ENCODE data around the gene COL5A1. TPM values are rescaled to one million over a fixed set of nuclear protein-coding genes. Genes with fewer than 3 reads are reported as not detected.

The COL5A1 gene
- total RNA-seq, 1 donor = 295 TPM

DNA sequence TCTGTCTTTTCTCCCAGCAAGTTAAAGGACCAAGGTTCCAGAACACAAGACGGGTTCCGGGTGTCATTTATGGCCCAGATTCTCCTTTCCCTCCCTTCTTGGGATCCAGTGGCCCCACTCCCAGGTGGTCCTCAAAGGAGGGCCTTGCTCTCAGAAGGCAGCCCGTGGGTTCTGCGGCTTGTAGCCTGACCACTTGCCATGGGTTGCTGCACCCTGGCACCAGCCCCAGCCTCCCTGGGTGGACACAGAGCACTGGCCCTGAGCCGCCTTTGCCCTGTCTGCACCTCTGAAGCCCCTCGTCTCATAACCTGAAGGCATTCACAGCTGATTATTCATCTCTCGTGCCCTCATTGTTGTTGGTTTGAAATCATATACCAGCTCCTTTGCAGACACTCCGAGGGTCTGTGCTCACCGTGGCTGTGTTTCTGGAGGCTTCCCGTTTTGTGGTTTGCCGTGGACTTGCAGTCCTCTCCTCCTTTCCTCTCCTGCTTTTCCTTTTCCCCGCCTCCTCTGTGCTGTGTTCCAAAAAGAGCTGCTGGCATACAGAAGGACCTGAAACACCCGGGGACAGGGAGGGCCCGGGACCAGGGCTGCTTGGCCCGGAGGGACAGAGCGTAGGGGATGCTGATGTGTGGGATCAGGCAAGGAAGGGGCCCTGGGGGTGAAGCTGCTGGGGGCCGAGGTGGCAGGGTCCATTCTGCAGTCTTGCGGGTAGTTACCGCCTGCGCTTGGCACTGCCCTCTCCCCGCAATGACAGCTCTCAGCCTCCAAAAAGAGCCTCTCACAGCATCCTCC lies 189.5 kb downstream of the COL5A1 start:
- DNase-seq (ENCODE audit: low read depth) = no peak
- TF ChIP-seq, protein P1, sequence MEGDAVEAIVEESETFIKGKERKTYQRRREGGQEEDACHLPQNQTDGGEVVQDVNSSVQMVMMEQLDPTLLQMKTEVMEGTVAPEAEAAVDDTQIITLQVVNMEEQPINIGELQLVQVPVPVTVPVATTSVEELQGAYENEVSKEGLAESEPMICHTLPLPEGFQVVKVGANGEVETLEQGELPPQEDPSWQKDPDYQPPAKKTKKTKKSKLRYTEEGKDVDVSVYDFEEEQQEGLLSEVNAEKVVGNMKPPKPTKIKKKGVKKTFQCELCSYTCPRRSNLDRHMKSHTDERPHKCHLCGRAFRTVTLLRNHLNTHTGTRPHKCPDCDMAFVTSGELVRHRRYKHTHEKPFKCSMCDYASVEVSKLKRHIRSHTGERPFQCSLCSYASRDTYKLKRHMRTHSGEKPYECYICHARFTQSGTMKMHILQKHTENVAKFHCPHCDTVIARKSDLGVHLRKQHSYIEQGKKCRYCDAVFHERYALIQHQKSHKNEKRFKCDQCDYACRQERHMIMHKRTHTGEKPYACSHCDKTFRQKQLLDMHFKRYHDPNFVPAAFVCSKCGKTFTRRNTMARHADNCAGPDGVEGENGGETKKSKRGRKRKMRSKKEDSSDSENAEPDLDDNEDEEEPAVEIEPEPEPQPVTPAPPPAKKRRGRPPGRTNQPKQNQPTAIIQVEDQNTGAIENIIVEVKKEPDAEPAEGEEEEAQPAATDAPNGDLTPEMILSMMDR (IDR thresholded peaks at IDR 0.05; ENCODE audit: insufficient read depth, low read depth, low read length) = no peak
- no peak overlapping the region for H3K4me3 ChIP-seq (ENCODE audit: low read depth, low read length)

DNA sequence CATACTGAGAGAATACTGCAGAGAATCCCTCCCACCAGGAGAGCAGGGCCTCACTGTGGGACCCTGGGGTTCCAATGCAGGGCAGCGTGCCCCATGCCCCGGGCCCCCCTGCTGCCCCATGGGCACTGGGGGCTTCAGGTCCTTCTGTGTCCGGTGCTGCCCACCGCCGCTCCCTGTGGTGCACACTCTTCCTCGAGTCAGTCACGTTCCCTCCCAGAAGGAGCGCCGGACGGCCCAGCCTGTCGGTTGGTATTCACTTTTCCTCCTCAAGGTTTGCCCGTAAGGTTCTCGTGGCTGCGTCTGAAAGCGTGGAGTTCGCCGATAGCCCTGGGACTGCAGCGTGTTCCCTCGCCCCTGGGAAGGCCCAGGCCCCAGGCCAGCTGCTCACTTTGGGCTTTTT lies 190.9 kb downstream of the COL5A1 start:
- no peak for DNase-seq (ENCODE audit: low read depth)
- no peak overlapping the region for H3K4me3 ChIP-seq (ENCODE audit: low read depth, low read length)
- TF ChIP-seq, protein P1 (IDR thresholded peaks at IDR 0.05; ENCODE audit: insufficient read depth, low read depth, low read length) = no peak

DNA sequence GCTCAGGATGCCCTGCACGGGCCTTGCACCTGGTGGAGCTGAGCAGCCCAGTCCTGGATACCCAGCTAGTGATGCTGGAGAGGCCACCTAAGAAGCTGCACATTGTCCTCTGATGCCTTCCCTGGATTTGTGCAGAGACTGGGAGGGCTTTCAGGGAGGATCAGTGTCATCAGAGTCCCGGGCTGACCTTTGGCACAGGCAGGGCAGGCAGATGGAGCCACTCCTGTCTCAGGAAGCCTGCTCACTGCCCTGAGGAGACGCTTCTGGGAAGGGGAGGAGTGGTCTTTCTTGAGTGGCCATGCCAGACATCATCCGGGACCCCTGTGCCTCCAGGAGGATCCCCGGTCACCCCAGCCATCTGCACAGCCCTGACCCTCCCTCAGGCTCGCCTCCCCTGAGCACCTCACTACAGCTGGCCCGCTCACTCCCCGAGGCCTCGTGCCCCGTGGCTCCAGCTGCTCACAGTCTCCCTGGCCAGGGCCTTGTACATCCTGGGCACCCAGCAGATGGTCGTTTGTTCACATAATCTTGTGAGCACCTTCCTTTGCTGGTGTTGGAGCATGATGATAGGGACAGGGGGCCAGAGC lies 191.8 kb downstream of the COL5A1 start:
- TF ChIP-seq, protein P1 (IDR thresholded peaks at IDR 0.05; ENCODE audit: insufficient read depth, low read depth, low read length) = no peak
- H3K4me3 ChIP-seq (ENCODE audit: low read depth, low read length) = no peak overlapping the region
- DNase-seq (ENCODE audit: low read depth) = no peak

DNA sequence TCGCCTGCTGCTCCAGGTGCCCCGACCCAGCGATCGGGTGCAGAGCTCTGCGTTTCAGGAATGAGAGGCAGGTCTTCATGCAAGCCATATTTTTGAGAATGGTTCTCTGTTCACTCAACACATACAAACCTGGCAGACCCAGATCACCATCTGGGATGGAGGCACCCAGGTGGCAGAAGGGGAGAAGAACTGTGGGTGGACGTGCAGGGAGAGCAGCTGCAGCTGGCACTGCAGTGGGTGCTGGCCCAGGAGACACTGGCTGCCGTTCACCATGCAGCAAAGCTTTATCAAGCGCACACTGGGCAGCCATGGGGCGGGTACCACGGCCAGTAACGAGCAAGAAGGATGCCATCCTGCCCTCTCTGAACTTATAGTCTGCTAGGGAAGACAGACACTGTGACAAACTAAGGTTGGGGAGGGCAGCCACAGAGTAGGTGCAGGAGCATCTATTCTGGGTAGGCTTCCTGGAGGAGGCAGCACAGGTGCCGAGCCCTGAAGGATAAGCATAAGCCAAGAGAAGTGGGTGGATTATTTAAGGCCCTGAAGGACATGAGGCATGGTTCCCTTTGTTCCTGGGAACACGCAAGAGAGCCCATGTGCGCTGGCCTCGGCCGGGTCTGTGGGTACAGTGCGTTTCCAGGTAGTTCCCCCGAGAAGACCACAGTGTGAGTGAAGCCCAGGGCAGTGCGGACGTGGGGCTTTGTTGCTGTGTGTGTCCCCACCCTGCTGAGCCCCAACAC lies 192.8 kb downstream of the COL5A1 start:
- DNase-seq (ENCODE audit: low read depth) = no peak
- TF ChIP-seq, protein P1 (IDR thresholded peaks at IDR 0.05; ENCODE audit: insufficient read depth, low read depth, low read length) = no peak
- no peak overlapping the region for H3K4me3 ChIP-seq (ENCODE audit: low read depth, low read length)

DNA sequence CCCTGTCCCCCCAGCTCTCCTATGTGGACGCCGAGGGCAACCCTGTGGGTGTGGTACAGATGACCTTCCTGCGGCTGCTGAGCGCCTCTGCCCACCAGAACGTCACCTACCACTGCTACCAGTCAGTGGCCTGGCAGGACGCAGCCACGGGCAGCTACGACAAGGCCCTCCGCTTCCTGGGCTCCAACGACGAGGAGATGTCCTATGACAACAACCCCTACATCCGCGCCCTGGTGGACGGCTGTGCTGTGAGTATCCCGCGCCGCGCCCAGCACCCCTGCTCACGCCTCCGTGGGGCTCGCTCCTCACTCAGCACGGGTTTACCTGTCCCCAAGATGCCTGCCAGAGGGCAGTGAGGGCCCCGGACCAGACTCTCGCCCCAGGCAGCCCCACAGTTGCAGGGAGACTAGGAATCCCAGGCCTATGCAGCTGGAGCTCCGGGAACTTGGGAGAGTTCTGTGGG lies 193.4 kb downstream of the COL5A1 start:
- DNase-seq (ENCODE audit: low read depth) = no peak
- no peak overlapping the region for H3K4me3 ChIP-seq (ENCODE audit: low read depth, low read length)
- TF ChIP-seq, protein P1 (IDR thresholded peaks at IDR 0.05; ENCODE audit: insufficient read depth, low read depth, low read length) = no peak

DNA sequence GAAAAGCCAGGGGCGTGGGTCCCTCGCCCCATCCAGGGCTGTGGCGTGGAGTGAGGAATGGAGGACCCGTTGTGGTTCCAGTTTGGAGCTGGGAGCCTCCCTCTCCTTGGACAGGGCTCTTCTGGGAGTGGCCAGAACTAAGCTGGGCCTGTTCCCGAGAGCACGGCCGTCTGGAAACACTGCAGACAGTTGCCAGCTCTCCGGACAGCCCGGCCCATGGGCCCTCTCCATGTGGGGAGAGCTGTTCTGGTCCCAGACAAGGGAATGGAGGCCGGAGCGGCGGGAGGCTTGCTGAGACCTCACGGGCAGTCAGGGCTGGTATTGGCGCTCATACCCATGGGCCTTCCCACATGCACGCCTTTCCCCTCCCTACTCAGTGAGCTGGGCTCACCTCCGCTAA lies 193.8 kb downstream of the COL5A1 start:
- DNase-seq (ENCODE audit: low read depth) = no peak
- no peak overlapping the region for H3K4me3 ChIP-seq (ENCODE audit: low read depth, low read length)
- TF ChIP-seq, protein P1 (IDR thresholded peaks at IDR 0.05; ENCODE audit: insufficient read depth, low read depth, low read length) = no peak

Measured in fibroblast of villous mesenchyme (primary cell).